Keratinocyte (primary cell): ENCODE data around the gene PMIS2. TPM values are rescaled to one million over a fixed set of nuclear protein-coding genes. Genes with fewer than 3 reads are reported as not detected.

ENCODE experiments used
- DNase-seq: peaks from one replicate; pipeline ENCODE4 v3.0.0-alpha.2; 2011; ENCODE audit warnings: low read depth, missing footprints, low spot score
- FAIRE-seq: peaks from 2 replicates; lab custom pipeline; 2011; peaks lifted over from hg19 to GRCh38; lab: Jason Lieb, UNC
- H2AFZ ChIP-seq: 2 replicates; pipeline ENCODE4 v1.6.0; 2012; ENCODE audit warnings: low read length, control low read depth, inconsistent platforms; ENCODE audit not compliant: control insufficient read depth
- H3K27ac ChIP-seq: 2 replicates; pipeline ENCODE4 v1.5.1; 2011; ENCODE audit warnings: low read length; ENCODE audit not compliant: control insufficient read depth, insufficient read depth
- H3K27me3 ChIP-seq: 3 replicates; pipeline ENCODE4 v1.6.0; 2011; ENCODE audit warnings: low read length; ENCODE audit not compliant: control insufficient read depth, insufficient read depth; ENCODE audit errors: extremely low read depth
- H3K36me3 ChIP-seq, 2 experiments: 2 replicates in 1 of 2; 3 replicates in 1 of 2; pipeline ENCODE4 v1.5.1; 2011; ENCODE audit warnings: low read length in 2 of 2, mild to moderate bottlenecking in 1 of 2; ENCODE audit not compliant: control insufficient read depth in 2 of 2, insufficient read depth in 2 of 2; ENCODE audit errors: extremely low read depth in 1 of 2
- H3K4me1 ChIP-seq: 3 replicates; pipeline ENCODE4 v1.5.1; 2011; ENCODE audit warnings: low read length; ENCODE audit not compliant: control insufficient read depth, insufficient read depth; ENCODE audit errors: extremely low read depth
- H3K4me2 ChIP-seq: 3 replicates; pipeline ENCODE4 v1.6.0; 2011; ENCODE audit warnings: low read depth, low read length; ENCODE audit not compliant: control insufficient read depth, insufficient read depth; ENCODE audit errors: extremely low read depth
- H3K4me3 ChIP-seq, 3 experiments: fragments of 200-600 bp in 1 of 3; sonication (generic) in 1 of 3; 2 replicates in 2 of 3; 3 replicates in 1 of 3; pipeline ENCODE4 v1.5.1; 2011 to 2016; ENCODE audit warnings: low read length in 3 of 3, mild to moderate bottlenecking in 3 of 3, control low read depth in 2 of 3, inconsistent platforms in 1 of 3, low read depth in 1 of 3, mixed read lengths in 1 of 3, mixed run types in 1 of 3, moderate library complexity in 1 of 3; ENCODE audit not compliant: control insufficient read depth in 2 of 3, insufficient read depth in 2 of 3; ENCODE audit errors: extremely low read depth in 1 of 3
- H3K79me2 ChIP-seq: 2 replicates; pipeline ENCODE4 v1.6.0; 2012; ENCODE audit warnings: low read length; ENCODE audit not compliant: control insufficient read depth, insufficient read depth
- H3K9ac ChIP-seq: 3 replicates; pipeline ENCODE4 v1.6.0; 2011; ENCODE audit warnings: low read length; ENCODE audit not compliant: control insufficient read depth, insufficient read depth; ENCODE audit errors: extremely low read depth
- H3K9me1 ChIP-seq: 3 replicates; pipeline ENCODE4 v1.6.0; 2011; ENCODE audit warnings: low read length; ENCODE audit not compliant: control insufficient read depth, insufficient read depth; ENCODE audit errors: extremely low read depth
- H3K9me3 ChIP-seq: 2 replicates; pipeline ENCODE4 v1.5.1; 2012; ENCODE audit warnings: low read depth, low read length; ENCODE audit not compliant: control insufficient read depth
- H4K20me1 ChIP-seq: 3 replicates; pipeline ENCODE4 v1.6.0; 2011; ENCODE audit warnings: low read length; ENCODE audit not compliant: control insufficient read depth, insufficient read depth; ENCODE audit errors: extremely low read depth
- CTCF ChIP-seq, 3 experiments: IDR thresholded peaks in 1 of 3; conservative IDR thresholded peaks in 1 of 3; optimal IDR thresholded peaks in 1 of 3; 2 replicates in 2 of 3; 3 replicates in 1 of 3; pipeline versions ENCODE3 to v1.5.1; 2011; ENCODE audit warnings: low read length in 3 of 3, mild to moderate bottlenecking in 3 of 3, moderate library complexity in 2 of 3, control low read depth in 1 of 3, inconsistent platforms in 1 of 3; ENCODE audit not compliant: insufficient read depth in 2 of 3; ENCODE audit errors: extremely low read depth in 1 of 3
- EZH2 ChIP-seq: IDR thresholded peaks from one replicate; pipeline ENCODE4 v1.6.1; 2012; ENCODE audit warnings: inconsistent platforms, mild to moderate bottlenecking, low read length, moderate library complexity
- dilution Hi-C: fragments of 300-500 bp; cut with MboI; formaldehyde crosslinking; loops from one replicate; pipeline ENCODE4 v1.7.0; 2020; ENCODE audit warnings: low sequenced_read_pairs; ENCODE audit not compliant: extremely low pct_ligation_motif_present
- polyA plus RNA-seq, 5 experiments: library from polyadenylated mRNA; depleted of rRNA in 3 of 5; stranded (reverse) in 3 of 5; stranded (forward) in 1 of 5; unstranded in 1 of 5; fragments of >200 nt; gene quantifications; 1 replicate in 1 of 5; 2 replicates in 3 of 5; 3 replicates in 1 of 5; pipeline versions ENCODE4 v1.2.1 to v1.2.3, GENCODE V29; 2011 to 2012; ENCODE audit warnings: missing spikeins in 2 of 5, low read depth in 1 of 5, low replicate concordance in 1 of 5

PMIS2 gene
- polyA plus RNA-seq, 1 donor (not counting 4 experiments of a cell fraction or from before 2014, with no cell fraction given): not detected

DNA sequence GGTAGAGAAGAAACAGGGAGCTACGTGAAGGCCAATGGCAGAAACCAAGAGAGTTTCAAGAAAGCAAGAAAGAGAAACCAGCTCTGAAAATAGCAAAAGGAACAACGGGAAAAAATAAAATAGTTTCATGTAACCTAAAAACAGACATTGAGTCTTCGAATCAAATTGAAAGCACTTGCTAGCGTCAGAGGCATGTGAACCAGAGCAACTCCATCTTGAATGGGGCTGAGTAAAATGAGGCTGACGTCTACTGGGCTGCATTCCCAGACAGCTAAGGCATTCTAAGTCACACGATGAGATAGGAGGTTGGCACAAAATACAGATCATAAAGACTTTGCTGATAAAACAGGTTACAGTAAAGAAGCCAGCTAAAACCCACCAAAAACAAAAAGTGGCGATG lies 7.3 kb upstream of the PMIS2 start:
- Histone ChIP-seq H3K4me2 (no peak overlapping the region), H3K9me1 (no peaks in the 10 kb centered on the region), H4K20me1 (no peaks in the 10 kb centered on the region), H3K79me2 (no peaks in the 10 kb centered on the region), H3K9me3 (no peaks in the 10 kb centered on the region), H2AFZ (no peak overlapping the region), H3K27me3 (no peaks in the 10 kb centered on the region), H3K27ac (no peak overlapping the region), H3K4me1 (no peaks in the 10 kb centered on the region), H3K36me3 (no peaks in the 10 kb centered on the region), H3K4me3 (no peak overlapping the region), H3K9ac (no peak overlapping the region)
- no peak for FAIRE-seq
- DNase-seq: no peak
- TF ChIP-seq EZH2: no peak
- no peak for TF ChIP-seq CTCF (optimal IDR thresholded peaks at IDR 0.05 in 1 of 3, IDR thresholded peaks at IDR 0.05 in 1 of 3, conservative IDR thresholded peaks at IDR 0.05 in 1 of 3; ENCODE audit: extremely low read depth in 1 of 3, insufficient read depth in 2 of 3, low read length in 3 of 3)
- dilution Hi-C loops: no loop called here

GRCh38 chr19:35582760-35583159 lies 3.2 kb upstream of the PMIS2 start:
- Histone ChIP-seq H3K79me2 (no peaks in the 10 kb centered on the region), H3K27me3 (no peaks in the 10 kb centered on the region), H3K36me3 (no peaks in the 10 kb centered on the region), H3K9me3 (no peaks in the 10 kb centered on the region), H3K4me2 (no peak overlapping the region), H3K9me1 (no peaks in the 10 kb centered on the region), H3K27ac (no peak overlapping the region), H3K4me1 (no peaks in the 10 kb centered on the region), H3K9ac (no peak overlapping the region), H3K4me3 (no peak overlapping the region), H4K20me1 (no peaks in the 10 kb centered on the region), H2AFZ (no peak overlapping the region)
- FAIRE-seq (no peak), DNase-seq (no peak)
- dilution Hi-C loops: no loop called here
- TF ChIP-seq EZH2 (no peak), CTCF (optimal IDR thresholded peaks at IDR 0.05 in 1 of 3, IDR thresholded peaks at IDR 0.05 in 1 of 3, conservative IDR thresholded peaks at IDR 0.05 in 1 of 3; ENCODE audit: extremely low read depth in 1 of 3, insufficient read depth in 2 of 3, low read length in 3 of 3) (no peak)
